ENCODE measurements around the gene ARL6IP1.

- TF ChIP-seq CTCF (IDR thresholded peaks at IDR 0.05) (no peak), POLR2A (IDR thresholded peaks at IDR 0.05) (no peak)
These were observed 3.2 kb upstream of the ARL6IP1 start for GRCh38 chr16:18804540-18804939.

Measured in uterus (tissue), 2 donors.